Measurements from ENCODE around the gene DYNC1H1.

DNA sequence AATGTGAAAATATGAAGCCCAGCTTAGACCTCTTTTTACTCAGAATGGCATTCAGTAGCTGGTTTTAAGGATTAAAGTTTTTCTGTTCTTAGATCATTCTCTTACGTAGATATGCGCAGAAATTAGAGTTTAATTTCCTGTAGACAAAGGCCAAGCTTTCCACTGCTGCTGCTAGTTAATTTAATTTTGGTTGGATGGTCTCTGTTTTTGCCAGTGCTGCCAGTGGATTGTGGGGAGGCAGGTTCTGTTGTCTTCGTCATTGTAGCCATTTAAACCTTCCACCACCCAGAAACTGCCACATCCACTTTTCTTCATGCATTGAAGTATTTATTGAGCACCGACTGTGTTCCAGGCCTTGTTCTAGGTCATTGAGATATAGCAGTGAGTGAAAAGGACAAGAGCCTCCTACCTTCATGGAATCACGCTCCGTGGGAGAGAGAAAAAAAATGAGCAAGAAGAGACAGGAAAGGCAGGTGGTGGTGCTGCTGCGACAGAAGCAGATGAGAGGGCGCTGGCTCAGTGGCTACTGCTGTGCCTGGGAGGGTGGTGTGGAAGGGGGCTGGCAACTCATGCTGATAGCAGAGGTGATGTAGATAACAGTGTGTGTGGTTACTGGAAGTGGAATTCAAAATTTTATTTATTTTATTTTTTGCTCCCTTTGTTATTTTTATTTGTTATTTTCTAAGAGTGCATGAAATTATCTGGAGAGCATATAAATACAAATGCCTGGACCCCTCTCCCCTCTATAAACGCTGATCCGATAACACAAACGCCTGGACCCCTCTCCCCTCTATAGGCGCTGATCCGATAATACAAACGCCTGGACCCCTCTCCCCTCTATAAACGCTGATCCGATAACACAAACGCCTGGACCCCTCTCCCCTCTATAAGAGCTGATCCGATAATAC, 33.3 kb downstream of the DYNC1H1 start:
- TF ChIP-seq CTCF (IDR thresholded peaks at IDR 0.05) (no peak), EZH2 (IDR thresholded peaks at IDR 0.05) (no peak)
